ENCODE results near the gene SH3PXD2B. TPM values are rescaled to one million over a fixed set of nuclear protein-coding genes. Genes with fewer than 3 reads are reported as not detected.

Gene SH3PXD2B
- not detected for polyA plus RNA-seq

- peaks cover 10 to 19% of the 10 kb centered on the region in 2 donors for H3K4me1 Mint-ChIP-seq
- H3K36me3 Mint-ChIP-seq: no peaks in the 10 kb centered on the region
- peak within 1 kb of the TSS; percentile 83 to 91 (median 86) for H3K4me3 Mint-ChIP-seq
- no peaks in the 10 kb centered on the region for H3K9me3 Mint-ChIP-seq
- DNase-seq: peak in 2 of 3 donors; percentile 63 to 65
- peak within 1 kb of the TSS in 4 of 6 donors; percentile 1 to 62 (median 40) for H3K27ac Mint-ChIP-seq
- peaks cover 5 to 18% (median 12%) of the 10 kb centered on the region in 3 donors for H3K27me3 Mint-ChIP-seq (ENCODE audit: low read depth in 3 of 3)
Measured at GRCh38 chr5:172454358-172455086, at the start of gene SH3PXD2B. TSS of gene SH3PXD2B (minus strand) at chr5:172454525. CDS start at chr5:172454352, 173 bp downstream.

GRCh38 chr5:172502969-172503368 is 48.6 kb upstream of the SH3PXD2B start:
- peaks cover 6 to 9% of the 10 kb centered on the region in 2 donors for H3K4me1 Mint-ChIP-seq
- H3K4me3 Mint-ChIP-seq: no peak overlapping the region
- H3K36me3 Mint-ChIP-seq: no peaks in the 10 kb centered on the region
- H3K27ac Mint-ChIP-seq: no peak overlapping the region
- no peaks in the 10 kb centered on the region for H3K9me3 Mint-ChIP-seq
- peaks cover 6 to 9% (median 7%) of the 10 kb centered on the region in 3 donors for H3K27me3 Mint-ChIP-seq (ENCODE audit: low read depth in 3 of 3)
- DNase-seq: no peak

- Mint-ChIP-seq H3K9me3 (no peaks in the 10 kb centered on the region), H3K27me3 (ENCODE audit: low read depth in 3 of 3) (peaks cover 4 to 9% (median 7%) of the 10 kb centered on the region in 3 donors), H3K27ac (no peak overlapping the region), H3K4me3 (no peak overlapping the region), H3K4me1 (peaks cover 6 to 9% of the 10 kb centered on the region in 2 donors), H3K36me3 (no peaks in the 10 kb centered on the region)
- no peak for DNase-seq
Measured at GRCh38 chr5:172502410-172502809, 48.1 kb upstream of the SH3PXD2B start.

GRCh38 chr5:172501708-172502320 is 47.5 kb upstream of the SH3PXD2B start:
- peaks cover 5 to 12% (median 9%) of the 10 kb centered on the region in 3 donors for H3K27me3 Mint-ChIP-seq (ENCODE audit: low read depth in 3 of 3)
- H3K36me3 Mint-ChIP-seq: no peaks in the 10 kb centered on the region
- no peak overlapping the region for H3K27ac Mint-ChIP-seq
- DNase-seq: no peak
- no peaks in the 10 kb centered on the region for H3K9me3 Mint-ChIP-seq
- H3K4me1 Mint-ChIP-seq: peaks cover 6 to 9% of the 10 kb centered on the region in 2 donors
- H3K4me3 Mint-ChIP-seq: no peak overlapping the region

DNA sequence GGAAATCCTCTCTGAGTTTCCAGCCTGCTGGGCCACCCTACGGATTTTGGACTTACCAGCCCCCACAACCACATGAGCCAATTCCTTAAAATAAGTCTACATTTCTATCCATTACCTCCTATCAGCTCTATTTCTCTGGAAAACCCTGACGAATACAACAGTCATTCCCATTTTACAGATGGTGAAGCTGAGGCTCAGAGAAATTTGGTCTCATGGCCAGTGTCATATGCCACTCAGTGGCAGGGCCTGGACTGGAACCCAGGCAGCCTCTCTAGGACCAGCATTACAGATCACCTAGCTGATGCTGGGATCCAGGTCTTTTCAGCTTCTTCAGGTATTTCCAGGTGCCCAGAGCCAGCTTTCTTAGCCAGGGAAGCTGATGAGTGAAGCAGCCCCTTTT is 45.0 kb upstream of the SH3PXD2B start:
- H3K27me3 Mint-ChIP-seq (ENCODE audit: low read depth in 3 of 3): peaks cover 3 to 14% (median 9%) of the 10 kb centered on the region in 3 donors
- no peak overlapping the region for H3K4me3 Mint-ChIP-seq
- H3K4me1 Mint-ChIP-seq: peaks cover 6 to 9% of the 10 kb centered on the region in 2 donors
- no peaks in the 10 kb centered on the region for H3K36me3 Mint-ChIP-seq
- no peaks in the 10 kb centered on the region for H3K9me3 Mint-ChIP-seq
- no peak overlapping the region for H3K27ac Mint-ChIP-seq
- DNase-seq: no peak

DNA sequence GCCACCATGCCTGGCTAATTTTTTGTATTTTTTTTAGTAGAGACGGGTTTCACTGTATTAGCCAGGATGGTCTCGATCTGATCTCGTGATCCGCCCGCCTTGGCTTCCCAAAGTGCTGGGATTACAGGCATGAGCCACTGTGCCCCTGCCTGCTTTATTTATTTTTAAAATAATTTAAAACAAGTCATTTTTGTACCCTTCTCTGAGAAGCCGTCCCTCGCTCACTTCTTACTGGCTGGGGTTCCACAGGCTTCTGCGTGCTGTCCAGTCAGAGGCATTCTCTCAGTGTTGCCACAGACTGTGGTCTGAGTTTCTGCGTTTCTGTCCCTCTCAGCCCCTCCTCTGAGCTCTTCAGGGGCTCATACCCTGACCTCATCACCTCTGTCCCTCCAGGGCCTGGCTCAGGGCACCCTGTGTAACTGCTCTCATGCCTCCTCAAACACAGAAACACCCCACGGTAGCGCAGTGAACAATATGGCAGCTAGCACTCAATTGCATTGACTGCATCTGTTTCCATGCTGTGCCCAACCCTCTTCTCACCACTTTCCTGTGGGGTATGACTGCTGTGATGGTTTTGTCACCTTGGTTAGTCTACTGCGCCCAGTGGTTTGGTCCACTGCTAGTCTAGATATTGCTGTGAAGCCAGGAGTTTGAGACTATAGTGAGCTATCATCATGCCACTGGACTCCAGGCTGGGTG is 44.3 kb upstream of the SH3PXD2B start:
- Mint-ChIP-seq H3K9me3 (no peaks in the 10 kb centered on the region), H3K4me1 (peaks cover 6 to 9% of the 10 kb centered on the region in 2 donors), H3K36me3 (no peaks in the 10 kb centered on the region), H3K27ac (no peak overlapping the region), H3K4me3 (peak overlapping the region in 1 of 5 donors; percentile 58), H3K27me3 (ENCODE audit: low read depth in 3 of 3) (peaks cover 3 to 13% (median 13%) of the 10 kb centered on the region in 3 donors)
- peak; percentile 12 to 23 (median 14) for DNase-seq

DNA sequence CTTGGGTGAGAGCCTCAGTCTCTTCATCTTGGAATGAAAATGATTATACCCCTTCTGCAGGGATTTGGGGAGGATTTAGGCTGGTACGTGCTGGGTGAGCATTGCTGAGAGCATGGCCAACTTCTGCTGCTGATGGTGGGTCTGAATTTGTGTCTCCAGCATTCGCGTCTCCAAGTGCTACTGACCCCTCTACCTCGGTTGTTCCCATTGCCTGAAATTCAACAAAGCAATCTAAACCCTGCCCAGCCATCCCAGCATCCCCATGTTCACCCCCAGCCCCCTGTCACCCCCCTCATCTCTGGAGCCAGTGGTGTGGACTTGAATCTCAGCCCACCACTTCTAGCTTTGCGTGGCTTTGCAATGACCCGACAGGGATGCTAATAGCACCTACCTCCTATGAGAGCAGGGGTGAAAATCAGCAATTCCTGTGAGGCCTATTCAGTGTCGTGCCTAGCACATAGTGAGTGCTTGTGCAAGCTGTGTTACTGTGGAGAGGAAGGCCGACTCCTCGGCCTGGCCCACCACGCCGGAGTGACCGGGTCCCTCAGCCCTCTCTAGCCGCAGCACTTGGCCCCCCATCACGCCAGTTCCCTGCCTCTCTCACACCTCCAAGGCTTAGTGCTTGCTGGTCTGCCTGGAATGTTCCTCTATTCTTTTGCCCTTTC is 43.4 kb upstream of the SH3PXD2B start:
- no peaks in the 10 kb centered on the region for H3K9me3 Mint-ChIP-seq
- DNase-seq: no peak
- H3K27ac Mint-ChIP-seq: no peak overlapping the region
- H3K36me3 Mint-ChIP-seq: no peaks in the 10 kb centered on the region
- H3K27me3 Mint-ChIP-seq (ENCODE audit: low read depth in 3 of 3): peaks cover 4 to 15% (median 13%) of the 10 kb centered on the region in 3 donors
- no peak overlapping the region for H3K4me3 Mint-ChIP-seq
- peaks cover 6 to 9% of the 10 kb centered on the region in 2 donors for H3K4me1 Mint-ChIP-seq

DNA sequence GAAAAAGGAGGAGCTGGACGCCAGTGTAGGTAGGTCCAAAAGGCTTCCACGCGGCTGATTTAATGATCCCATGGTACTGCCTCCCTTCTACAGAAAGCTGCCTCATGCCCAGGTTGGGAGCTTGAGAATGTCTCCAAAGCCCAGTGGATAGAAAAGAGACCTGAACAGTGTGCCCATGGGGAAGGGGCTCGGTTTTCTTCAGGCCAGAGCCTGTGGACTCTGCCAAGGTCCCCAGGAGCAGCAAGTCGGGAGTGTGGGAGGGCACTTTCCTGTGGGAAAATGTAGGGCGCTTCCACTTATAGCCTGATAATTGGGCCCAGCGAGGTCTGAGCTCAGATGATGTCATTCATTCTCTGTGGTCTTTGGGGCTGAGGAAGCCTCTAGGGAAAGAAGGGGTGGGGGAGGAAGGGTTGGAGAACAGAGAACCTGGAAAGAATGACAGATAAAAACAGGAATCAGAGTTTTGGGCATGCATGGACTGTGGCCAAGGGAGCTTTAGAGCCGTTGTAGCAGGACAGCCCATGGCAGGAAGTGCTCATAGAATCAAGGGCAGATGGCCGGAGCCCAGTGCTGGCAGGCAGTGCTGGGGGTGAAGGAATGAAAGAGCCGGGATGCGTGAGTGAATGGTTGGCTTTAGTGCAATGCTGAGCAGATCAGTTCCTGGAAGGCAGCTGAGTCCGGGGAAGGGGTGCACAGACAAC is 42.5 kb upstream of the SH3PXD2B start:
- H3K9me3 Mint-ChIP-seq: peaks cover 0 to under 1% (median 0%) of the 10 kb centered on the region in 6 donors
- no peak overlapping the region for H3K27ac Mint-ChIP-seq
- H3K4me1 Mint-ChIP-seq: peaks cover 6 to 9% of the 10 kb centered on the region in 2 donors
- DNase-seq: no peak
- H3K36me3 Mint-ChIP-seq: no peaks in the 10 kb centered on the region
- peaks cover 4 to 15% (median 12%) of the 10 kb centered on the region in 3 donors for H3K27me3 Mint-ChIP-seq (ENCODE audit: low read depth in 3 of 3)
- H3K4me3 Mint-ChIP-seq: no peak overlapping the region

- Mint-ChIP-seq H3K27ac (no peak overlapping the region), H3K27me3 (ENCODE audit: low read depth in 3 of 3) (peaks cover 3 to 12% (median 11%) of the 10 kb centered on the region in 3 donors), H3K4me1 (peaks cover 6 to 9% of the 10 kb centered on the region in 2 donors), H3K36me3 (no peaks in the 10 kb centered on the region), H3K9me3 (peaks cover 0 to 1% (median 0%) of the 10 kb centered on the region in 6 donors), H3K4me3 (no peak overlapping the region)
- DNase-seq: no peak
Measured at GRCh38 chr5:172494630-172495505, 40.5 kb upstream of the SH3PXD2B start.

GRCh38 chr5:172493906-172494305 is 39.6 kb upstream of the SH3PXD2B start:
- no peak for DNase-seq
- H3K4me3 Mint-ChIP-seq: no peak overlapping the region
- peaks cover 4 to 6% of the 10 kb centered on the region in 2 donors for H3K4me1 Mint-ChIP-seq
- H3K36me3 Mint-ChIP-seq: no peaks in the 10 kb centered on the region
- H3K27ac Mint-ChIP-seq: no peak overlapping the region
- H3K9me3 Mint-ChIP-seq: peaks cover 0 to 1% (median 0%) of the 10 kb centered on the region in 6 donors
- peaks cover 2 to 13% (median 12%) of the 10 kb centered on the region in 3 donors for H3K27me3 Mint-ChIP-seq (ENCODE audit: low read depth in 3 of 3)

- H3K27me3 Mint-ChIP-seq (ENCODE audit: low read depth in 3 of 3): peaks cover 2 to 12% (median 11%) of the 10 kb centered on the region in 3 donors
- H3K4me1 Mint-ChIP-seq: peaks cover under 1 to 1% of the 10 kb centered on the region in 2 donors
Measured at GRCh38 chr5:172493461-172493860, 39.1 kb upstream of the SH3PXD2B start.

DNA sequence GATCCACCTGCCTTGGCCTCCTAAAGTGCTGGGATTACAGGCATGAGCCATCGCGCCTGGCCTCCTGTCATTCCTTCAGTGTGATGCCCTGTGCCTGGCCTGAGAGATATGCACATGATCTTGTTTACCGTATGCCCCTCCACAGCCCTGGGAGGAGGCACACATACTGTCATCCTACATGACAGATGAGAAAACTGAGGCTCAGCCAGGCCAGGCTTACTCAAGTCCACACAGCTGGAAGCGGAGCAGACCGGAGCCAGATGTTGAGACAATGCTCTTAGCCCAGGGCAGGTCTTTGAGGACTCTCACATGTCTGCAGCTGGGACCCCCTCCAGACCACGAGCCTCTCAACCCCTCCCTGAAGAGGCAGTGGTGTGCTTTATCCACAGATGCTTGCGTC is 38.7 kb upstream of the SH3PXD2B start:
- Mint-ChIP-seq H3K9me3 (peaks cover 0 to 1% (median 0%) of the 10 kb centered on the region in 6 donors), H3K36me3 (no peaks in the 10 kb centered on the region), H3K27me3 (ENCODE audit: low read depth in 3 of 3) (peaks cover 2 to 12% (median 11%) of the 10 kb centered on the region in 3 donors), H3K4me1 (no peaks in the 10 kb centered on the region), H3K4me3 (no peak overlapping the region), H3K27ac (no peak overlapping the region)
- no peak for DNase-seq

More at GRCh38 chr5:172493461-172493860, 39.1 kb upstream of the SH3PXD2B start:
- Mint-ChIP-seq H3K4me3 (no peak overlapping the region), H3K27ac (no peak overlapping the region), H3K9me3 (peaks cover 0 to 1% (median 0%) of the 10 kb centered on the region in 6 donors), H3K36me3 (no peaks in the 10 kb centered on the region)
- no peak for DNase-seq
